Erythroblast (primary cell): ENCODE measurements around the gene RNU1-3.
"Not testable (repeated sequence)": the region's sequence is repeated elsewhere in the genome, so short reads cannot be mapped to it uniquely, and the experiment has no call there.

ENCODE experiments used
- GATA1 ChIP-seq: IDR thresholded peaks from 2 replicates; pipeline ENCODE4 v1.6.1; 2011; ENCODE audit warnings: low read depth, mild to moderate bottlenecking, control low read depth, low read length, moderate library complexity
- POLR2A ChIP-seq: IDR thresholded peaks from 2 replicates; pipeline ENCODE4 v1.6.1; 2011; ENCODE audit warnings: mild to moderate bottlenecking, low read length

DNA sequence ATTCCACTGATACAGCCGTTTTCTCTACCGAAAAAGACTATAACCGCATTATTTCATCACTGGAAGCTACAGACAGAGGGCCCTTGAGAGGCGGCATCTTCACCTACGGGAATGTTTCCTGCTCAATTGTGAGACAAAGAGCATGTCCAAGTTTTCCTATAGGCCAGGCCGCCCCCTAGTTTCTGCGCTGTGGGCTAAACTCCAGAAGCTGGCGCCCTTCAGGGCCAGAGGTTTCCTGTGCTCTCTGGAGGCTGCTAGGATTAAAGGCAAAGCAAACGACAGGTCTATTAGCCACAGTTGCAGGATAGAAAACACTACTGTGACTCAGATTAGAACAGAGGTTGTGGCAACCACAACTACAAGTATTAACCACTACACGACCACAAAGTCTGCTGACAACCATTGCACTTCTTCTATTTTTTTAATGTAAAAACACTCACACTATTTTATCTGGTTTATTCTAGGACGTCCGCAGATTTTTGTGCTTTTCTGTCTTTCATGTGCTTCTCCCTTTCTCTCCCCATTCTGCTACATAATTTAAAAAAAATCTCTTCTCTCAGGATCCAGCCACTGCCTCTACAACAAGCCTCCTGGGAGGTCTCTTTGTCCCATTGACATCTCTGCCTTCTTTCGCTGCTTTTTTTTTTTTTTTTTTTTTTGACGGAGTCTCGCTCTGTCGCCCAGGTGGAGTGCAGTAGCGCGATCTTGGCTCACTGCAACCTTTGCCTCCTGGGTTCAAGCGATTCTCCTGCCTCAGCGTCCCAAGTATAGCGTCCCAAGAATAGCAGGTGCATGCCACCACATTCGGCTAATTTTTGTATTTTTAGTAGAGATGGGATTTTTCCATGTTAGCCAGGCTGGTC is 10.1 kb upstream of the RNU1-3 start:
- not testable (repeated sequence) for TF ChIP-seq POLR2A, GATA1
